Cardiac muscle cell (in vitro differentiated cells and primary cell): Measurements from ENCODE around the gene EDEM3. TPM values are rescaled to one million over a fixed set of nuclear protein-coding genes. Genes with fewer than 3 reads are reported as not detected.
"Not testable (repeated sequence)": the region's sequence is repeated elsewhere in the genome, so short reads cannot be mapped to it uniquely, and the experiment has no call there.

ENCODE experiments used
- DNase-seq, 2 donors: peaks; one replicate each; pipeline versions ENCODE4 v3.0.0 to v3.0.0-alpha.2; 2010 to 2017; ENCODE audit warnings: low read depth in 1 of 2, low spot score in 1 of 2
- H3K27ac ChIP-seq: fragments of 200-600 bp; sonication (generic); 2 replicates; pipeline ENCODE4 v1.5.1; 2016
- H3K27me3 ChIP-seq: fragments of 200-600 bp; sonication (generic); 2 replicates; pipeline ENCODE4 v1.6.0; 2016; ENCODE audit warnings: control low read depth
- H3K36me3 ChIP-seq: fragments of 200-600 bp; sonication (generic); 2 replicates; pipeline ENCODE4 v1.5.1; 2016; ENCODE audit warnings: control low read depth
- H3K4me1 ChIP-seq: fragments of 200-600 bp; sonication (generic); 2 replicates; pipeline ENCODE4 v1.8.1; 2017; ENCODE audit warnings: low read depth, mild to moderate bottlenecking, mixed run types
- H3K4me3 ChIP-seq: fragments of 200-600 bp; sonication (generic); 2 replicates; pipeline ENCODE4 v1.5.1; 2016; ENCODE audit warnings: mild to moderate bottlenecking
- H3K9me3 ChIP-seq: fragments of 200-600 bp; sonication (generic); 2 replicates; pipeline ENCODE4 v1.5.1; 2017; ENCODE audit warnings: low read depth, mild to moderate bottlenecking, control low read depth
- polyA plus RNA-seq: library from polyadenylated mRNA; unstranded; fragments of >200 nt; fragmentation: Nextera tagmentation; extraction: Ambion mirVana; gene quantifications from 2 replicates; pipeline ENCODE4 v1.2.1, GENCODE V29; 2016
- total RNA-seq: library from RNA; depleted of rRNA; stranded (reverse); fragments of >200 nt; gene quantifications from 2 replicates; pipeline ENCODE4 v1.2.3, GENCODE V29; 2016
- TF ChIP-seq, protein P1 (sequence below): IDR thresholded peaks from 2 replicates; pipeline ENCODE4 v1.5.1; 2012; ENCODE audit warnings: low read depth, mild to moderate bottlenecking, low read length

Gene EDEM3
- total and polyA plus RNA-seq, 2 experiments from 2014 or later: 14.6 to 26.1 TPM

DNA sequence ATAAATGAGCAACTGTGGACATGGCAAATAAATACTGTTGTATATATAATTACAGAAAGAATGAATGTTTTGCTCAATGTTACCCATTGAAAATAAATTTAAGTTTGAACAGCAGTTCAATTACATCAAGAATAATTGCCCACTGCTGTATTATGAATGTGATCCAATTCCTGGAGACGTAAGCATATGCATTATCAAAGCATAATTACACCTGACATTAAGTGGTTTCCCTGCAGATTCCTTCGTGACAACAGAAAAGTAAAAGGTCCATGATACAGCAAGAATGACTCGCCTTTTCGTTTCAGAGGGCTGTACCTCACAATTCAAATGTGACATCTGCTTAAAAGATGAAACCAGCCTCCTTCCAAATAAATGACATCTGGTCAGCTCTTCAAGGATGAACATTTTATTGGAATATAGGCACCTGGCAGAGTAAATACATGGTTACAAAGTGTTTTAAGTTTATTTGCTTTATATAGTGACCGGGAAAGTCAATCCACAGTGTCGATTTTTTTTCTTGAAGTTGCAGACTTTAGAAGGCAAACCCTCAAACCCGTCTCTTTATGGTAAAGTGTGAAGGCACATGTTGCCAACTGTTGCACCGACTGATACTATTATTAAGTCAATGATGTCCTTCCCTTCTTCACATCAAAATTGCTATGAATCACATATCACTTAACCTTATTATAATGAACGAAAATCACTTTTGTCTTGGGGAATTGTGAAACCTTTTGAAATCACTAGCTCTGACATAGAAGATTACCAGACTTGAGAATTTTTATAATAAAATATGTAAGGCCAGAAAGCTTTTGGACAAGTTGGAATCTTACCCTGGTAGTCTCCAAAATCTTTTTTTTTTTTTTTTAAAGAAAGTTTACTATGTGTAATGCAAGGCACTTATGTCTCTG is 36.2 kb upstream of the EDEM3 start:
- no peaks in the 10 kb centered on the region for H3K4me1 ChIP-seq
- no peak for DNase-seq
- no peak overlapping the region for H3K27ac ChIP-seq
- TF ChIP-seq, protein P1, sequence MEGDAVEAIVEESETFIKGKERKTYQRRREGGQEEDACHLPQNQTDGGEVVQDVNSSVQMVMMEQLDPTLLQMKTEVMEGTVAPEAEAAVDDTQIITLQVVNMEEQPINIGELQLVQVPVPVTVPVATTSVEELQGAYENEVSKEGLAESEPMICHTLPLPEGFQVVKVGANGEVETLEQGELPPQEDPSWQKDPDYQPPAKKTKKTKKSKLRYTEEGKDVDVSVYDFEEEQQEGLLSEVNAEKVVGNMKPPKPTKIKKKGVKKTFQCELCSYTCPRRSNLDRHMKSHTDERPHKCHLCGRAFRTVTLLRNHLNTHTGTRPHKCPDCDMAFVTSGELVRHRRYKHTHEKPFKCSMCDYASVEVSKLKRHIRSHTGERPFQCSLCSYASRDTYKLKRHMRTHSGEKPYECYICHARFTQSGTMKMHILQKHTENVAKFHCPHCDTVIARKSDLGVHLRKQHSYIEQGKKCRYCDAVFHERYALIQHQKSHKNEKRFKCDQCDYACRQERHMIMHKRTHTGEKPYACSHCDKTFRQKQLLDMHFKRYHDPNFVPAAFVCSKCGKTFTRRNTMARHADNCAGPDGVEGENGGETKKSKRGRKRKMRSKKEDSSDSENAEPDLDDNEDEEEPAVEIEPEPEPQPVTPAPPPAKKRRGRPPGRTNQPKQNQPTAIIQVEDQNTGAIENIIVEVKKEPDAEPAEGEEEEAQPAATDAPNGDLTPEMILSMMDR: no peak
- H3K9me3 ChIP-seq: no peaks in the 10 kb centered on the region
- H3K36me3 ChIP-seq: no peaks in the 10 kb centered on the region
- H3K4me3 ChIP-seq: no peak overlapping the region
- H3K27me3 ChIP-seq: no peaks in the 10 kb centered on the region

DNA sequence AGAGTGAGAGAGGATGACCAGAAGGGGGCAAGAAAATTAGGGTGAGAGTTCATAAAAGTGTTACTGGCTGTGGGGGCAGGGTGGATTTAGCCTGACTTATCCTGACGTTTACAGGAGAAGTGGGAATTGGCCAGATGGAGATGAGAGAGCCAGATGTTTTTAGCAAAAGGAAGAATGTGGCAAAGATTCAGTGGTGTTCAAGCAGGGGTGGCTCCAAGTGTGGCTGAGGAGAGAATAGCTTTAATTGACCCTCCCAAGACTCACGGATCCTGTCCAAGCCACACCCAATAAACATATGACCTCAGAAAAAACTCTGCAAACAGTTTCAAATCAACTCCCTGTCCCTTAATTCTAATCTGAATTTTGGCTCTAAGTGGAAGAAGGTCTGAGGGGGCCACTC is 35.2 kb upstream of the EDEM3 start:
- H3K27me3 ChIP-seq: no peaks in the 10 kb centered on the region
- H3K9me3 ChIP-seq: no peaks in the 10 kb centered on the region
- H3K4me1 ChIP-seq: no peaks in the 10 kb centered on the region
- H3K4me3 ChIP-seq: no peak overlapping the region
- no peaks in the 10 kb centered on the region for H3K36me3 ChIP-seq
- DNase-seq: no peak
- TF ChIP-seq, protein P1: no peak
- no peak overlapping the region for H3K27ac ChIP-seq

DNA sequence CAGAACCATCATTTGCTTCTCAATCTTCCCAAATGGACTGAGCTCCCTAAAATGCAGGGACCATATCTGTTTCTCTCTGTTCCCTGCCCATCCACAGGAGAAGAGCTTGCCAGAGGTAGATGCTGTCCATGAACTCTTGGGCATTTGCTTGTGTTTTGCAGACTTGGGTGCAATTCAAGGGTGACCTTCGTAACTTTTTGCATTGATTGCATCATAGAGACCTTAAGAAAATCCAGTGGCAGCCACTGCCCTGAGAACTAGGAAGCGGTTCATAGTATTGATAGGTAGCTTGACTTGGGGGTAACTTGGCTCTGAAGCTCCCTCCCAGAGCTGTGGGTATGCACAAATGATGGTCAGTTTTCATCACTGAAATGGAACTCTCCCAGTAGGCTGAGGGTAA is 34.3 kb upstream of the EDEM3 start:
- H3K4me1 ChIP-seq: no peaks in the 10 kb centered on the region
- no peak overlapping the region for H3K27ac ChIP-seq
- TF ChIP-seq, protein P1: no peak
- no peaks in the 10 kb centered on the region for H3K9me3 ChIP-seq
- no peak overlapping the region for H3K4me3 ChIP-seq
- H3K27me3 ChIP-seq: no peaks in the 10 kb centered on the region
- DNase-seq: no peak
- no peaks in the 10 kb centered on the region for H3K36me3 ChIP-seq

GRCh38 chr1:184785529-184785928 is 30.9 kb upstream of the EDEM3 start:
- Histone ChIP-seq H3K36me3 (no peaks in the 10 kb centered on the region), H3K27ac (no peak overlapping the region), H3K27me3 (no peaks in the 10 kb centered on the region), H3K9me3 (no peaks in the 10 kb centered on the region), H3K4me1 (no peaks in the 10 kb centered on the region), H3K4me3 (no peak overlapping the region)
- TF ChIP-seq, protein P1: no peak
- DNase-seq: no peak

GRCh38 chr1:184783723-184784122 is 29.1 kb upstream of the EDEM3 start:
- H3K4me3 ChIP-seq, H3K36me3 ChIP-seq, H3K4me1 ChIP-seq, H3K27me3 ChIP-seq, H3K9me3 ChIP-seq, DNase-seq, H3K27ac ChIP-seq: not testable (repeated sequence)

GRCh38 chr1:184781941-184782340 is 27.3 kb upstream of the EDEM3 start:
- TF ChIP-seq, protein P1: no peak
- no peak overlapping the region for H3K4me3 ChIP-seq
- no peaks in the 10 kb centered on the region for H3K9me3 ChIP-seq
- H3K36me3 ChIP-seq: no peaks in the 10 kb centered on the region
- no peaks in the 10 kb centered on the region for H3K27me3 ChIP-seq
- H3K4me1 ChIP-seq: no peaks in the 10 kb centered on the region
- no peak overlapping the region for H3K27ac ChIP-seq
- DNase-seq: no peak
